H1 (cell line): Measurements from ENCODE around the gene MYH9. TPM values are rescaled to one million over a fixed set of nuclear protein-coding genes. Genes with fewer than 3 reads are reported as not detected.
A peak's percentile ranks its signal among the peaks of the same experiment; 100 is the strongest.

Source experiments
- CTCF ChIA-PET: fragments of 300-600 bp; sonication (Branson Sonifier 250); formaldehyde crosslinking; loops from one replicate; lab custom pipeline; 2021; ENCODE audit not compliant: partially characterized antibody; lab: Charles Lee
- POLR2A ChIA-PET: fragments of 300-600 bp; sonication (Branson Sonifier 250); formaldehyde crosslinking; loops from one replicate; lab custom pipeline; 2021; ENCODE audit warnings: inconsistent platforms; ENCODE audit not compliant: partially characterized antibody; lab: Charles Lee
- DNase-seq, 2 experiments: peaks; one replicate each; pipeline versions ENCODE4 v3.0.0 to v3.0.0-alpha.2; 2010 to 2022; ENCODE audit warnings: low spot score in 2 of 2, low read depth in 1 of 2, mixed read lengths in 1 of 2
- FAIRE-seq: peaks from 2 replicates; lab custom pipeline; 2011; peaks lifted over from hg19 to GRCh38; lab: Jason Lieb, UNC
- H2AFZ ChIP-seq: 2 replicates; pipeline ENCODE4 v1.8.1; 2012; ENCODE audit warnings: low read length, inconsistent platforms
- H2AK5ac ChIP-seq: 2 replicates; pipeline ENCODE4 v1.6.1; 2013; ENCODE audit warnings: low read depth, low read length
- H2BK120ac ChIP-seq: replicated peaks from 2 replicates; pipeline ENCODE3; 2013; ENCODE audit warnings: low read depth, low read length, inconsistent platforms
- H2BK12ac ChIP-seq: 2 replicates; pipeline ENCODE4 v1.6.1; 2013; ENCODE audit warnings: low read depth, low read length
- H2BK15ac ChIP-seq: 2 replicates; pipeline ENCODE4 v1.6.1; 2013; ENCODE audit warnings: low read length
- H2BK20ac ChIP-seq: 2 replicates; pipeline ENCODE4 v1.6.1; 2013; ENCODE audit warnings: low read length
- H2BK5ac ChIP-seq: 2 replicates; pipeline ENCODE4 v1.6.1; 2013; ENCODE audit warnings: low read depth, low read length
- H3K14ac ChIP-seq: 2 replicates; pipeline ENCODE4 v1.6.1; 2013; ENCODE audit warnings: inconsistent platforms; ENCODE audit not compliant: insufficient read length
- H3K18ac ChIP-seq: 2 replicates; pipeline ENCODE4 v1.6.1; 2013; ENCODE audit warnings: low read length; ENCODE audit errors: extremely low read depth
- H3K23ac ChIP-seq: 2 replicates; pipeline ENCODE4 v1.6.1; 2013; ENCODE audit warnings: inconsistent platforms; ENCODE audit not compliant: insufficient read length
- H3K23me2 ChIP-seq: 2 replicates; pipeline ENCODE4 v1.6.1; 2013; ENCODE audit warnings: low read depth, low read length
- H3K27ac ChIP-seq: 2 replicates; pipeline ENCODE4 v1.6.1; 2011; ENCODE audit warnings: low read depth, low read length, inconsistent platforms
- H3K27me3 ChIP-seq, 4 experiments: replicated peaks in 1 of 4; 1 replicate in 1 of 4; 2 replicates in 3 of 4; pipeline versions ENCODE4 v1.6.1 to v1.8.1; 2011 to 2013; ENCODE audit warnings: low read length in 3 of 4, mild to moderate bottlenecking in 3 of 4, inconsistent platforms in 2 of 4, mixed read lengths in 2 of 4, moderate library complexity in 1 of 4; ENCODE audit not compliant: control insufficient read depth in 3 of 4, insufficient read depth in 3 of 4; ENCODE audit errors: extremely low read depth in 1 of 4
- H3K36me3 ChIP-seq, 4 experiments: 2 replicates each; pipeline versions ENCODE4 v1.6.1 to v1.8.1; 2011 to 2013; ENCODE audit warnings: mild to moderate bottlenecking in 4 of 4, low read length in 3 of 4, moderate library complexity in 2 of 4, control low read depth in 1 of 4, inconsistent platforms in 1 of 4; ENCODE audit not compliant: insufficient read depth in 4 of 4, control insufficient read depth in 2 of 4
- H3K4ac ChIP-seq: replicated peaks from 2 replicates; pipeline ENCODE3; 2013; ENCODE audit warnings: low read length, low read depth, mixed read lengths, inconsistent platforms; ENCODE audit not compliant: insufficient read length
- H3K4me1 ChIP-seq, 4 experiments: replicated peaks in 1 of 4; 1 replicate in 1 of 4; 2 replicates in 3 of 4; pipeline versions ENCODE4 v1.6.1 to v1.8.1; 2011 to 2013; ENCODE audit warnings: low read length in 3 of 4, inconsistent platforms in 2 of 4, mixed read lengths in 1 of 4; ENCODE audit not compliant: insufficient read depth in 4 of 4, control insufficient read depth in 3 of 4
- H3K4me2 ChIP-seq, 2 experiments: 2 replicates each; pipeline versions ENCODE4 v1.6.1 to v1.8.1; 2011 to 2013; ENCODE audit warnings: low read depth in 2 of 2, low read length in 2 of 2, control low read depth in 1 of 2, inconsistent platforms in 1 of 2, mild to moderate bottlenecking in 1 of 2; ENCODE audit not compliant: insufficient read depth in 1 of 2
- H3K4me3 ChIP-seq, 4 experiments: fragments of 200-600, 300-600 bp in 1 of 4; sonication (generic), shearing (Covaris generic), sonication (Bioruptor Twin) in 1 of 4; 2 replicates each; pipeline versions ENCODE4 v1.5.1 to v1.8.1; 2011 to 2016; ENCODE audit warnings: low read length in 4 of 4, low read depth in 3 of 4, control low read depth in 2 of 4, inconsistent platforms in 2 of 4, mild to moderate bottlenecking in 2 of 4, mixed read lengths in 1 of 4, moderate library complexity in 1 of 4; ENCODE audit not compliant: insufficient read depth in 2 of 4; ENCODE audit errors: extremely low read depth in 1 of 4
- H3K56ac ChIP-seq: replicated peaks from 2 replicates; pipeline ENCODE3; 2013; ENCODE audit warnings: low read depth, mild to moderate bottlenecking, mixed read lengths, low read length, inconsistent platforms; ENCODE audit not compliant: insufficient read length
- H3K79me1 ChIP-seq: 2 replicates; pipeline ENCODE4 v1.6.1; 2013; ENCODE audit warnings: low read depth, low read length, control low read depth
- H3K79me2 ChIP-seq, 2 experiments: 2 replicates each; pipeline versions ENCODE4 v1.6.1 to v1.8.1; 2012 to 2013; ENCODE audit warnings: low read length in 2 of 2, mild to moderate bottlenecking in 2 of 2, inconsistent platforms in 1 of 2; ENCODE audit not compliant: insufficient read depth in 2 of 2, control insufficient read depth in 1 of 2
- H3K9ac ChIP-seq, 4 experiments: replicated peaks in 1 of 4; 1 replicate in 1 of 4; 2 replicates in 3 of 4; pipeline versions ENCODE4 v1.6.1 to v1.8.1; 2011 to 2013; ENCODE audit warnings: low read depth in 3 of 4, low read length in 3 of 4, control low read depth in 2 of 4, mild to moderate bottlenecking in 2 of 4, moderate library complexity in 2 of 4, inconsistent platforms in 1 of 4; ENCODE audit errors: extremely low read depth in 1 of 4
- H3K9me3 ChIP-seq, 2 experiments: 2 replicates each; pipeline versions ENCODE4 v1.6.1 to v1.8.1; 2012 to 2013; ENCODE audit warnings: mild to moderate bottlenecking in 2 of 2, moderate library complexity in 2 of 2, control low read depth in 1 of 2, inconsistent platforms in 1 of 2, low read depth in 1 of 2, low read length in 1 of 2, mixed read lengths in 1 of 2; ENCODE audit not compliant: insufficient read depth in 2 of 2
- H4K20me1 ChIP-seq, 2 experiments: replicated peaks in 1 of 2; 2 replicates each; pipeline versions ENCODE3 to v1.8.1; 2011 to 2013; ENCODE audit warnings: inconsistent platforms in 2 of 2, low read length in 2 of 2, mild to moderate bottlenecking in 1 of 2; ENCODE audit not compliant: insufficient read depth in 2 of 2, control insufficient read depth in 1 of 2
- H4K5ac ChIP-seq: 2 replicates; pipeline ENCODE4 v1.6.1; 2013; ENCODE audit warnings: low read length, low read depth, mixed read lengths, inconsistent platforms; ENCODE audit not compliant: insufficient read length
- H4K8ac ChIP-seq: 2 replicates; pipeline ENCODE4 v1.8.0; 2013; ENCODE audit warnings: mild to moderate bottlenecking, moderate library complexity, low read length, inconsistent platforms; ENCODE audit not compliant: insufficient read depth; ENCODE audit errors: extremely low read depth
- H4K91ac ChIP-seq: replicated peaks from 2 replicates; pipeline ENCODE3; 2013; ENCODE audit warnings: low read length, mixed read lengths, inconsistent platforms; ENCODE audit not compliant: insufficient read length
- POLR2AphosphoS5 ChIP-seq: IDR thresholded peaks from 2 replicates; pipeline ENCODE4 v1.6.1; 2011; ENCODE audit warnings: low read depth, low read length
- WGBS, 2 experiments: shearing (Covaris generic) in 1 of 2; methylation state at CpG; one replicate each; pipeline versions ENCODE4 v1.1.6 to v1.1.7; 2013 to 2015; ENCODE audit warnings: low lambda C conversion rate in 2 of 2, mixed read lengths in 2 of 2, inconsistent platforms in 1 of 2, low coverage in 1 of 2, missing lambda C conversion rate in 1 of 2; ENCODE audit not compliant: insufficient replicate concordance in 2 of 2, insufficient coverage in 1 of 2, insufficient read length in 1 of 2; ENCODE audit errors: extremely low coverage in 1 of 2, missing lambda C conversion rate in 1 of 2; 5-methylcytosine and 5-hydroxymethylcytosine counted together
- polyA plus RNA-seq, 7 experiments: library from polyadenylated mRNA; depleted of rRNA in 3 of 7; stranded (reverse) in 5 of 7; unstranded in 2 of 7; fragments of >200 nt in 5 of 7; fragments of 200-250 nt in 2 of 7; gene quantifications; 1 replicate in 5 of 7; 2 replicates in 1 of 7; 4 replicates in 1 of 7; pipeline versions ENCODE4 v1.2.1 to v1.2.3, GENCODE V29; 2011 to 2013; ENCODE audit warnings: missing spikeins in 2 of 7, mixed read lengths in 2 of 7
- total RNA-seq: library from RNA; stranded (reverse); fragmentation: NEBNext Ultra II Directional; extraction: Animal tissue kit (Norgen Biotek cat#: 25700); gene quantifications from 2 replicates; pipeline ENCODE4 v1.2.1, GENCODE V29; 2021
- TF ChIP-seq, protein P1 (sequence below): IDR thresholded peaks from 2 replicates; pipeline ENCODE4 v1.6.1; 2011; ENCODE audit warnings: low read length, improper control_type of control experiment

Gene MYH9
- total and polyA plus RNA-seq, 2 of the 8 experiments (the other 6 are each of a cell fraction or from before 2014, with no cell fraction given) = 24.9 to 322 TPM

DNA sequence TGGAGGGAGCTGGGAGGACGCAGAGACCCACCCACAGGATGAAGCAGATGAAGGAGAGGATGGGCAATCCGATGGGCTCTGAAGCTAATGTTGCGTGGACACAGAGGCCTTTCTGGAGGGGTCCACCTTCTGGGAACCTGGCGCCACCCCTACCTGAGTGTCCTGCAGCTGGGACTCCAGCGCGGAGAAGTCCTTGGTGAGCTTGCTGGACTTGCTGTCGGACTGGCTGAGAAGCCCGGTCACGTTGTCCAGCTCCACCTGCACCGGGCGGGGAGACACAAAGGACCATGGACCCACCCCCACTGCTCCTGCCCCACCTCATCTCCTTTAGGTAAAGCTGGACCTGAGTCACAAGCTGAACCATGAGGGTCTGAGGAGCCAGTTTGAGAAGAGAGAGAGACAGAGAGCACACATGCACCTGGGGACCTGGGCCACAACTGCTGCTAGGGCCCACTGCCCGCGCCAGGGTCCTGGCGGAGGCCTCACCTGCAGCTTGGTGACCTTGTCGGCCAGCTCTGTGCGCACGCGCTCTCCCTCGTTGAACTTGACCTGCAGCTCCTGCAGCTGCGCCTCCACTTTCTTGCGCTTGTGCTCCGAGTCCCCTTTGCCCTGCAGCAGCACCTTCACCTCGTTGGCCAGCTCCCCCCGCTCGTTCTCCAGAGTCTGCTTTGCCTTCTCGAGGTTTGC is 94.0 kb downstream of the MYH9 start:
- H3K9ac ChIP-seq = no peak overlapping the region
- H3K4me1 ChIP-seq = no peaks in the 10 kb centered on the region
- 0 out of 2 replicates have a peak, but pooled peaks cover 5% of the 10 kb centered on the region for H3K79me1 ChIP-seq
- CTCF ChIA-PET = interaction anchor here (0.5 to 17.3 kb wide), 13 partner anchors 7 to 710 kb away, joined by 3 to 159 read pairs (median 3); no protein-coding TSS in a partner anchor
- H3K4ac ChIP-seq = no peak overlapping the region
- H3K56ac ChIP-seq = no peak overlapping the region
- no peak overlapping the region for H4K91ac ChIP-seq
- TF ChIP-seq POLR2AphosphoS5 = 0 out of 2 replicates have a peak, but pooled peaks have one; percentile 5
- TF ChIP-seq, protein P1, sequence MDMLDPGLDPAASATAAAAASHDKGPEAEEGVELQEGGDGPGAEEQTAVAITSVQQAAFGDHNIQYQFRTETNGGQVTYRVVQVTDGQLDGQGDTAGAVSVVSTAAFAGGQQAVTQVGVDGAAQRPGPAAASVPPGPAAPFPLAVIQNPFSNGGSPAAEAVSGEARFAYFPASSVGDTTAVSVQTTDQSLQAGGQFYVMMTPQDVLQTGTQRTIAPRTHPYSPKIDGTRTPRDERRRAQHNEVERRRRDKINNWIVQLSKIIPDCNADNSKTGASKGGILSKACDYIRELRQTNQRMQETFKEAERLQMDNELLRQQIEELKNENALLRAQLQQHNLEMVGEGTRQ = no peak
- TF ChIP-seq, all 59 proteins: peak for 1
- Histone ChIP-seq H3K18ac (no peak overlapping the region), H2AK5ac (no peak overlapping the region), H3K36me3 (peaks cover 59 to 90% (median 82%) of the 10 kb centered on the region in 4 experiments), H2AFZ (no peak overlapping the region), H2BK20ac (no peak overlapping the region), H3K27me3 (no peaks in the 10 kb centered on the region), H3K4me3 (no peak overlapping the region), H2BK5ac (no peak overlapping the region; the same call in 1 of the 2 replicates), H4K5ac (no peak overlapping the region), H3K27ac (no peak overlapping the region), H3K23me2 (no peaks in the 10 kb centered on the region), H3K9me3 (peaks cover 2 to 11% of the 10 kb centered on the region in 2 experiments; a peak in 1 of 4 replicates), H2BK15ac (no peak overlapping the region), H4K8ac (no peak overlapping the region), H2BK120ac (no peak overlapping the region), H2BK12ac (no peak overlapping the region), H3K14ac (no peak overlapping the region), H3K4me2 (no peak overlapping the region), H3K79me2 (no peaks in the 10 kb centered on the region), H4K20me1 (peaks cover 3 to 4% of the 10 kb centered on the region in 2 experiments), H3K23ac (no peak overlapping the region)
- WGBS, 2 experiments = 93% methylated on average over 23 of the region's 26 CpGs; no CpG with 5 or more reads in 1 of the 2 experiments
- FAIRE-seq = no peak
- DNase-seq = no peak
- POLR2A ChIA-PET = interaction anchor here (0.8 to 2.0 kb wide), 4 partner anchors 10 to 166 kb away, joined by 3 to 6 read pairs (median 5); no protein-coding TSS in a partner anchor
